CD4-positive, CD25-positive, alpha-beta regulatory T cell (primary cell): ENCODE results near the gene SNRNP35. TPM values are rescaled to one million over a fixed set of nuclear protein-coding genes. Genes with fewer than 3 reads are reported as not detected.
"Not testable (repeated sequence)": the region's sequence is repeated elsewhere in the genome, so short reads cannot be mapped to it uniquely, and the experiment has no call there.

Experiments
- ATAC-seq, 2 donors: fragments of 150-1000 bp; cut with Tn5 transposase; one replicate each; pipeline ENCODE4 v1.10.0; 2021; ENCODE audit warnings: low read depth in 2 of 2, moderate number of reproducible peaks in 2 of 2, moderate library complexity in 1 of 2
- DNase-seq, 3 donors: peaks; one replicate each; pipeline versions ENCODE4 v3.0.0 to v3.0.0-alpha.2; 2012 to 2022; ENCODE audit warnings: mixed read lengths in 1 of 3
- H3K27ac ChIP-seq: one replicate; pipeline ENCODE4 v1.7.0; 2013; ENCODE audit warnings: mild to moderate bottlenecking, low read length; ENCODE audit not compliant: insufficient read depth, poor library complexity, severe bottlenecking
- H3K27me3 ChIP-seq: one replicate; pipeline ENCODE4 v1.7.0; 2013; ENCODE audit warnings: low read length; ENCODE audit not compliant: control insufficient read depth, insufficient read depth
- H3K36me3 ChIP-seq: one replicate; pipeline ENCODE4 v1.7.0; 2013; ENCODE audit warnings: mild to moderate bottlenecking, low read length, moderate library complexity; ENCODE audit not compliant: control insufficient read depth, insufficient read depth
- H3K4me1 ChIP-seq: 2 replicates; pipeline ENCODE4 v1.7.0; 2013; ENCODE audit warnings: mild to moderate bottlenecking, low read length; ENCODE audit not compliant: insufficient read depth, control insufficient read depth, poor library complexity, severe bottlenecking
- H3K4me3 ChIP-seq: one replicate; pipeline ENCODE4 v1.7.0; 2013; ENCODE audit warnings: low read depth, mild to moderate bottlenecking, low read length, moderate library complexity
- H3K9me3 ChIP-seq, 2 experiments: 1 replicate in 1 of 2; 2 replicates in 1 of 2; pipeline ENCODE4 v1.7.0; 2013; ENCODE audit warnings: low read length in 2 of 2, mild to moderate bottlenecking in 1 of 2, moderate library complexity in 1 of 2; ENCODE audit not compliant: control insufficient read depth in 2 of 2
- H3K27ac Mint-ChIP-seq, 3 donors: one replicate each; pipeline ENCODE4 v1.8.0; 2020 to 2022; ENCODE audit warnings: mild to moderate bottlenecking in 3 of 3, mixed read lengths in 3 of 3, moderate library complexity in 2 of 3
- H3K27me3 Mint-ChIP-seq: one replicate; pipeline ENCODE4 v1.8.0; 2022; ENCODE audit warnings: mild to moderate bottlenecking, mixed read lengths
- H3K36me3 Mint-ChIP-seq: one replicate; pipeline ENCODE4 v1.8.0; 2020; ENCODE audit warnings: mixed read lengths
- H3K4me1 Mint-ChIP-seq, 4 donors: one replicate each; pipeline ENCODE4 v1.8.0; 2020 to 2022; ENCODE audit warnings: mixed read lengths in 4 of 4, mild to moderate bottlenecking in 1 of 4
- H3K4me3 Mint-ChIP-seq, 4 donors: one replicate each; pipeline ENCODE4 v1.8.0; 2020 to 2022; ENCODE audit warnings: mild to moderate bottlenecking in 4 of 4, mixed read lengths in 4 of 4, moderate library complexity in 3 of 4
- H3K9me3 Mint-ChIP-seq, 7 donors: one replicate each; pipeline ENCODE4 v1.8.0; 2020 to 2022; ENCODE audit warnings: mixed read lengths in 7 of 7, mild to moderate bottlenecking in 3 of 7, moderate library complexity in 2 of 7
- polyA plus RNA-seq, 4 donors: library from polyadenylated mRNA; unstranded; fragments of 300-500 nt; fragmentation: Illumina TruSeq; gene quantifications; one replicate each; pipeline ENCODE4 v1.2.3, GENCODE V29; 2021
- total RNA-seq: library from RNA; stranded (reverse); gene quantifications from one replicate; pipeline ENCODE4 v1.2.3, GENCODE V29; 2022

The SNRNP35 gene
- total and polyA plus RNA-seq, 5 donors from 2014 or later, result 43.5 to 54.4 (median 47.6) TPM

- ATAC-seq (no peak), DNase-seq (peak in 1 of 3 donors; percentile 51)
- Histone ChIP-seq H3K9me3 (no peaks in the 10 kb centered on the region), H3K27ac (no peak overlapping the region), H3K4me3 (no peak overlapping the region), H3K36me3 (no peaks in the 10 kb centered on the region), H3K27me3 (no peaks in the 10 kb centered on the region), H3K4me1 (peaks cover 10% of the 10 kb centered on the region)
- H3K4me1 Mint-ChIP-seq, result peaks cover 0 to 20% (median 13%) of the 10 kb centered on the region in 4 donors
- no peak overlapping the region for H3K4me3 Mint-ChIP-seq
- no peak overlapping the region for H3K27ac Mint-ChIP-seq
- H3K36me3 Mint-ChIP-seq, result no peaks in the 10 kb centered on the region
- peaks cover 0 to 1% (median 0%) of the 10 kb centered on the region in 7 donors for H3K9me3 Mint-ChIP-seq
- peaks cover 4% of the 10 kb centered on the region for H3K27me3 Mint-ChIP-seq
Observed at GRCh38 chr12:123453165-123453564, 4.8 kb upstream of the SNRNP35 start.

- not testable (repeated sequence) for H3K9me3 ChIP-seq, ATAC-seq, H3K27me3 ChIP-seq, H3K27me3 Mint-ChIP-seq, H3K27ac Mint-ChIP-seq, H3K9me3 Mint-ChIP-seq, H3K27ac ChIP-seq, H3K4me3 ChIP-seq, DNase-seq
- Mint-ChIP-seq H3K36me3 (peaks cover 30% of the 10 kb centered on the region), H3K4me3 (peak overlapping the region in 3 of 4 donors; percentile 7 to 68 (median 24)), H3K4me1 (peaks cover 20 to 70% (median 41%) of the 10 kb centered on the region in 4 donors)
- Histone ChIP-seq H3K36me3 (peaks cover 25% of the 10 kb centered on the region), H3K4me1 (peaks cover 17% of the 10 kb centered on the region)
Observed at GRCh38 chr12:123463174-123463573, 5.2 kb downstream of the SNRNP35 start.

- Histone ChIP-seq H3K4me3 (no peak overlapping the region), H3K27me3 (no peaks in the 10 kb centered on the region), H3K9me3 (no peaks in the 10 kb centered on the region), H3K4me1 (peaks cover 4% of the 10 kb centered on the region), H3K27ac (no peak overlapping the region), H3K36me3 (peaks cover 25% of the 10 kb centered on the region)
- Mint-ChIP-seq H3K36me3 (peaks cover 26% of the 10 kb centered on the region), H3K4me3 (peak overlapping the region in 3 of 4 donors; percentile 48 to 74 (median 70)), H3K27me3 (no peaks in the 10 kb centered on the region), H3K9me3 (peaks cover 0 to 2% (median 0%) of the 10 kb centered on the region in 7 donors), H3K27ac (peak overlapping the region; percentile 17 to 71 (median 46)), H3K4me1 (peaks cover 24 to 59% (median 38%) of the 10 kb centered on the region in 4 donors)
- DNase-seq, result no peak
- ATAC-seq, result no peak
Observed at GRCh38 chr12:123465084-123465483, 7.1 kb downstream of the SNRNP35 start.

- H3K27ac ChIP-seq, result no peak overlapping the region
- no peaks in the 10 kb centered on the region for H3K27me3 ChIP-seq
- H3K36me3 ChIP-seq, result peaks cover 43% of the 10 kb centered on the region
- no peaks in the 10 kb centered on the region for H3K9me3 ChIP-seq
- H3K4me1 ChIP-seq, result peaks cover 2% of the 10 kb centered on the region
- DNase-seq, result peak in 2 of 3 donors; percentile 45 to 50
- H3K27ac Mint-ChIP-seq, result peak overlapping the region in 1 of 3 donors; percentile 55
- no peaks in the 10 kb centered on the region for H3K27me3 Mint-ChIP-seq
- peaks cover 37% of the 10 kb centered on the region for H3K36me3 Mint-ChIP-seq
- H3K9me3 Mint-ChIP-seq, result peaks cover 0 to 2% (median 0%) of the 10 kb centered on the region in 7 donors
- H3K4me1 Mint-ChIP-seq, result peaks cover 13 to 44% (median 33%) of the 10 kb centered on the region in 4 donors
- no peak overlapping the region for H3K4me3 ChIP-seq
- peak; percentile 85 to 86 for ATAC-seq
- H3K4me3 Mint-ChIP-seq, result peak overlapping the region in 2 of 4 donors; percentile 17 to 77
Observed at GRCh38 chr12:123468786-123469185, 10.8 kb downstream of the SNRNP35 start.

- no peak for ATAC-seq
- H3K27me3 Mint-ChIP-seq, result no peaks in the 10 kb centered on the region
- H3K27ac Mint-ChIP-seq, result peak overlapping the region in 1 of 3 donors; percentile 5
- Histone ChIP-seq H3K4me3 (no peak overlapping the region), H3K36me3 (peaks cover 37% of the 10 kb centered on the region), H3K9me3 (no peaks in the 10 kb centered on the region), H3K27me3 (no peaks in the 10 kb centered on the region), H3K27ac (no peak overlapping the region), H3K4me1 (peaks cover 14% of the 10 kb centered on the region)
- peaks cover 33% of the 10 kb centered on the region for H3K36me3 Mint-ChIP-seq
- DNase-seq, result no peak
- no peak overlapping the region for H3K4me3 Mint-ChIP-seq
- peaks cover 0 to 2% (median 0%) of the 10 kb centered on the region in 7 donors for H3K9me3 Mint-ChIP-seq
- peaks cover 12 to 50% (median 37%) of the 10 kb centered on the region in 4 donors for H3K4me1 Mint-ChIP-seq
Observed at GRCh38 chr12:123469978-123470377, 12.0 kb downstream of the SNRNP35 start.

- H3K36me3 Mint-ChIP-seq, result peaks cover 28% of the 10 kb centered on the region
- no peak overlapping the region for H3K4me3 ChIP-seq
- H3K27ac Mint-ChIP-seq, result peak overlapping the region; percentile 69 to 83 (median 71)
- H3K4me3 Mint-ChIP-seq, result no peak overlapping the region
- peaks cover 24% of the 10 kb centered on the region for H3K36me3 ChIP-seq
- no peaks in the 10 kb centered on the region for H3K9me3 Mint-ChIP-seq
- no peaks in the 10 kb centered on the region for H3K27me3 ChIP-seq
- H3K27ac ChIP-seq, result no peak overlapping the region
- H3K4me1 ChIP-seq, result peaks cover 24% of the 10 kb centered on the region
- DNase-seq (no peak), ATAC-seq (no peak)
- H3K9me3 ChIP-seq, result no peaks in the 10 kb centered on the region
- H3K27me3 Mint-ChIP-seq, result no peaks in the 10 kb centered on the region
- peaks cover 12 to 47% (median 33%) of the 10 kb centered on the region in 4 donors for H3K4me1 Mint-ChIP-seq
Observed at GRCh38 chr12:123471374-123472068, 13.6 kb downstream of the SNRNP35 start.

GRCh38 chr12:123472438-123472849 lies 14.5 kb downstream of the SNRNP35 start:
- Mint-ChIP-seq H3K4me1 (peaks cover 12 to 50% (median 33%) of the 10 kb centered on the region in 4 donors), H3K9me3 (no peaks in the 10 kb centered on the region), H3K36me3 (peaks cover 32% of the 10 kb centered on the region), H3K27ac (peak overlapping the region in 2 of 3 donors; percentile 62 to 86), H3K27me3 (no peaks in the 10 kb centered on the region), H3K4me3 (no peak overlapping the region)
- Histone ChIP-seq H3K36me3 (peaks cover 23% of the 10 kb centered on the region), H3K27me3 (no peaks in the 10 kb centered on the region), H3K4me1 (peaks cover 24% of the 10 kb centered on the region), H3K9me3 (no peaks in the 10 kb centered on the region), H3K4me3 (no peak overlapping the region), H3K27ac (no peak overlapping the region)
- DNase-seq, result no peak
- no peak for ATAC-seq
